ENCODE results near the gene CEP104. TPM values are rescaled to one million over a fixed set of nuclear protein-coding genes. Genes with fewer than 3 reads are reported as not detected.

CEP104 gene
- polyA plus RNA-seq, 1 donor from 2014 or later, result 8.1 TPM

- Histone ChIP-seq H3K9ac (ENCODE audit: low read length) (no peak overlapping the region), H3K9me3 (ENCODE audit: low read length) (no peaks in the 10 kb centered on the region), H3K79me2 (replicated peaks; ENCODE audit: insufficient read depth, low read length) (peaks cover 1% of the 10 kb centered on the region), H4K20me1 (ENCODE audit: insufficient read depth) (no peaks in the 10 kb centered on the region), H2AFZ (ENCODE audit: low read depth, low read length) (no peak overlapping the region), H3K27ac (ENCODE audit: low read length) (no peak overlapping the region), H3K4me2 (ENCODE audit: low read length) (no peak overlapping the region), H3K4me3 (ENCODE audit: low read length) (no peak overlapping the region), H3F3A (ENCODE audit: insufficient read depth, low read length, poor library complexity, severe bottlenecking) (no peaks in the 10 kb centered on the region), H3K9me2 (ENCODE audit: insufficient read depth, low read length) (no peaks in the 10 kb centered on the region), H3K36me3 (ENCODE audit: insufficient read depth, low read length) (peaks cover 5% of the 10 kb centered on the region), H3K27me3 (ENCODE audit: insufficient read depth, low read depth, low read length) (no peaks in the 10 kb centered on the region)
- TF ChIP-seq EP300 (conservative IDR thresholded peaks at IDR 0.05; ENCODE audit: poor library complexity, severe bottlenecking) (no peak), TAF1 (IDR thresholded peaks at IDR 0.05; ENCODE audit: low read depth) (no peak), CTCF (IDR thresholded peaks at IDR 0.05; ENCODE audit: poor library complexity, severe bottlenecking) (no peak), POLR2AphosphoS5 (IDR thresholded peaks at IDR 0.05) (no peak), EZH2 (IDR thresholded peaks at IDR 0.05; ENCODE audit: borderline replicate concordance, insufficient read depth, low read length, poor library complexity, severe bottlenecking) (no peak), SMC3 (conservative IDR thresholded peaks at IDR 0.05; ENCODE audit: poor library complexity) (no peak), REST (IDR thresholded peaks at IDR 0.05; ENCODE audit: borderline replicate concordance) (no peak), MXI1 (conservative IDR thresholded peaks at IDR 0.05; ENCODE audit: poor library complexity, severe bottlenecking) (no peak), RAD21 (conservative IDR thresholded peaks at IDR 0.05) (no peak)
Observed at GRCh38 chr1:3888301-3888700, 31.3 kb upstream of the CEP104 start.

- Histone ChIP-seq H4K20me1 (ENCODE audit: insufficient read depth) (no peaks in the 10 kb centered on the region), H3K27ac (ENCODE audit: low read length) (no peak overlapping the region), H3K79me2 (replicated peaks; ENCODE audit: insufficient read depth, low read length) (no peaks in the 10 kb centered on the region), H3K4me3 (ENCODE audit: low read length) (no peak overlapping the region), H3K9me3 (ENCODE audit: low read length) (no peaks in the 10 kb centered on the region), H3K9me2 (ENCODE audit: insufficient read depth, low read length) (no peaks in the 10 kb centered on the region), H3K27me3 (ENCODE audit: insufficient read depth, low read depth, low read length) (no peaks in the 10 kb centered on the region), H3F3A (ENCODE audit: insufficient read depth, low read length, poor library complexity, severe bottlenecking) (no peaks in the 10 kb centered on the region), H3K36me3 (ENCODE audit: insufficient read depth, low read length) (peaks cover 5% of the 10 kb centered on the region), H3K4me2 (ENCODE audit: low read length) (no peak overlapping the region), H3K9ac (ENCODE audit: low read length) (no peak overlapping the region), H2AFZ (ENCODE audit: low read depth, low read length) (no peak overlapping the region)
- TF ChIP-seq CTCF (IDR thresholded peaks at IDR 0.05; ENCODE audit: poor library complexity, severe bottlenecking) (no peak), EP300 (conservative IDR thresholded peaks at IDR 0.05; ENCODE audit: poor library complexity, severe bottlenecking) (no peak), POLR2AphosphoS5 (IDR thresholded peaks at IDR 0.05) (no peak), SMC3 (conservative IDR thresholded peaks at IDR 0.05; ENCODE audit: poor library complexity) (no peak), MXI1 (conservative IDR thresholded peaks at IDR 0.05; ENCODE audit: poor library complexity, severe bottlenecking) (no peak), RAD21 (conservative IDR thresholded peaks at IDR 0.05) (no peak), REST (IDR thresholded peaks at IDR 0.05; ENCODE audit: borderline replicate concordance) (no peak), TAF1 (IDR thresholded peaks at IDR 0.05; ENCODE audit: low read depth) (no peak), EZH2 (IDR thresholded peaks at IDR 0.05; ENCODE audit: borderline replicate concordance, insufficient read depth, low read length, poor library complexity, severe bottlenecking) (no peak)
Observed at GRCh38 chr1:3886691-3887090, 29.7 kb upstream of the CEP104 start.

Data from neural cell (in vitro differentiated cells).